ENCODE measurements around the gene SLC1A1.

DNA sequence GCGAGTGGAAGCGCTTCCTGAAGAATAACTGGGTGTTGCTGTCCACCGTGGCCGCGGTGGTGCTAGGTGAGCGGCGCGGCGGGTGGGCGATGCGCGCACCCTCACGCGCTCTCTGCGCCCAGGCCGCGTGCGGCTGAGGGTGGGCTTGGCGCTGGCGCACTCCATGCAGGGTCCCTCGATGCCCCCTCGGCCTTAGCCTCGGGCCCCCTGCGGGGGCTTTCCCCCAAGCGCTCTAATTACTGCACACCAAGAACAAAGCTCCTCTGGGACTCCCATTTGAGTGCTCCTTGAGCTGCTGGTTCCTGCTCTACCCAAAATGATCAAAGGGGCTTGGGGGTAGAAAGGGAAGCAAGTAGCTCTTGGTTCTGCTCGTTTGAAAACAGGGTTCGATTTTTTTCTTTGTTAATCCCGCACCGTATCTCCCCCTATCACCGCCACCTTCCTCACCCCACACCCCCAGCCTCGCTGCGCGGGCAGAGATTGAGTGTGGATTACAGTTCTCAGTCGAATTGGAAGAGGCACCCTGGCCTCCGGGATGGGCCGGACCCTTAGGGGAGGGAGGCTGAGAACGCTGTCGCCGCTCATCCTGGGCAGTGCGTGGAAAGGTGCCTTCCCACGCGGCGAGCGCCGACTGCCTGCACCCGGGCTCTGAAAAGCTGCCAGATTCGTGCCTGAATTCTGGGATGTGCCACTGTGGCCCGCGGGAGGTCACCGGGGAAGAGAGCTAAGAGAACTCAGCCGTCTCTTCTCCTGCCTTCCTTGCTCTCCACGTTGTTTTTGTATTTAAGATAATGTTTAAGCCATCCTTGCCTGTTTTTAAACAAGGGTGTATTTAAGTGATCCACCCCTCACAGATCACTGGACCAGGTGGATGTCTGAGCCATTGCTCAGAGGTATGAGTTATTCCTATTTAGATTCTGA, 697 bp downstream of the SLC1A1 start:
- TF ChIP-seq, protein P1, sequence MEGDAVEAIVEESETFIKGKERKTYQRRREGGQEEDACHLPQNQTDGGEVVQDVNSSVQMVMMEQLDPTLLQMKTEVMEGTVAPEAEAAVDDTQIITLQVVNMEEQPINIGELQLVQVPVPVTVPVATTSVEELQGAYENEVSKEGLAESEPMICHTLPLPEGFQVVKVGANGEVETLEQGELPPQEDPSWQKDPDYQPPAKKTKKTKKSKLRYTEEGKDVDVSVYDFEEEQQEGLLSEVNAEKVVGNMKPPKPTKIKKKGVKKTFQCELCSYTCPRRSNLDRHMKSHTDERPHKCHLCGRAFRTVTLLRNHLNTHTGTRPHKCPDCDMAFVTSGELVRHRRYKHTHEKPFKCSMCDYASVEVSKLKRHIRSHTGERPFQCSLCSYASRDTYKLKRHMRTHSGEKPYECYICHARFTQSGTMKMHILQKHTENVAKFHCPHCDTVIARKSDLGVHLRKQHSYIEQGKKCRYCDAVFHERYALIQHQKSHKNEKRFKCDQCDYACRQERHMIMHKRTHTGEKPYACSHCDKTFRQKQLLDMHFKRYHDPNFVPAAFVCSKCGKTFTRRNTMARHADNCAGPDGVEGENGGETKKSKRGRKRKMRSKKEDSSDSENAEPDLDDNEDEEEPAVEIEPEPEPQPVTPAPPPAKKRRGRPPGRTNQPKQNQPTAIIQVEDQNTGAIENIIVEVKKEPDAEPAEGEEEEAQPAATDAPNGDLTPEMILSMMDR (conservative IDR thresholded peaks at IDR 0.05; ENCODE audit: low read depth in 2 of 2), result no peak
- TF ChIP-seq POLR2AphosphoS5 (IDR thresholded peaks at IDR 0.05; ENCODE audit: low read depth) (no peak), EZH2 (IDR thresholded peaks at IDR 0.05; ENCODE audit: low read depth, unreplicated experiment) (no peak), NANOG (IDR thresholded peaks at IDR 0.05; ENCODE audit: borderline replicate concordance) (no peak), JUNB (IDR thresholded peaks at IDR 0.05; ENCODE audit: unreplicated experiment) (no peak), STAT1 (IDR thresholded peaks at IDR 0.05; ENCODE audit: unreplicated experiment) (no peak), EZH2phosphoT487 (IDR thresholded peaks at IDR 0.05; ENCODE audit: unreplicated experiment) (no peak), CREB1 (CRISPR knock-in tag; IDR thresholded peaks at IDR 0.05; ENCODE audit: low read depth) (no peak)
- TF ChIP-seq, protein P2, sequence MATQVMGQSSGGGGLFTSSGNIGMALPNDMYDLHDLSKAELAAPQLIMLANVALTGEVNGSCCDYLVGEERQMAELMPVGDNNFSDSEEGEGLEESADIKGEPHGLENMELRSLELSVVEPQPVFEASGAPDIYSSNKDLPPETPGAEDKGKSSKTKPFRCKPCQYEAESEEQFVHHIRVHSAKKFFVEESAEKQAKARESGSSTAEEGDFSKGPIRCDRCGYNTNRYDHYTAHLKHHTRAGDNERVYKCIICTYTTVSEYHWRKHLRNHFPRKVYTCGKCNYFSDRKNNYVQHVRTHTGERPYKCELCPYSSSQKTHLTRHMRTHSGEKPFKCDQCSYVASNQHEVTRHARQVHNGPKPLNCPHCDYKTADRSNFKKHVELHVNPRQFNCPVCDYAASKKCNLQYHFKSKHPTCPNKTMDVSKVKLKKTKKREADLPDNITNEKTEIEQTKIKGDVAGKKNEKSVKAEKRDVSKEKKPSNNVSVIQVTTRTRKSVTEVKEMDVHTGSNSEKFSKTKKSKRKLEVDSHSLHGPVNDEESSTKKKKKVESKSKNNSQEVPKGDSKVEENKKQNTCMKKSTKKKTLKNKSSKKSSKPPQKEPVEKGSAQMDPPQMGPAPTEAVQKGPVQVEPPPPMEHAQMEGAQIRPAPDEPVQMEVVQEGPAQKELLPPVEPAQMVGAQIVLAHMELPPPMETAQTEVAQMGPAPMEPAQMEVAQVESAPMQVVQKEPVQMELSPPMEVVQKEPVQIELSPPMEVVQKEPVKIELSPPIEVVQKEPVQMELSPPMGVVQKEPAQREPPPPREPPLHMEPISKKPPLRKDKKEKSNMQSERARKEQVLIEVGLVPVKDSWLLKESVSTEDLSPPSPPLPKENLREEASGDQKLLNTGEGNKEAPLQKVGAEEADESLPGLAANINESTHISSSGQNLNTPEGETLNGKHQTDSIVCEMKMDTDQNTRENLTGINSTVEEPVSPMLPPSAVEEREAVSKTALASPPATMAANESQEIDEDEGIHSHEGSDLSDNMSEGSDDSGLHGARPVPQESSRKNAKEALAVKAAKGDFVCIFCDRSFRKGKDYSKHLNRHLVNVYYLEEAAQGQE (IDR thresholded peaks at IDR 0.05; ENCODE audit: unreplicated experiment), result no peak
- TF ChIP-seq, protein P3, sequence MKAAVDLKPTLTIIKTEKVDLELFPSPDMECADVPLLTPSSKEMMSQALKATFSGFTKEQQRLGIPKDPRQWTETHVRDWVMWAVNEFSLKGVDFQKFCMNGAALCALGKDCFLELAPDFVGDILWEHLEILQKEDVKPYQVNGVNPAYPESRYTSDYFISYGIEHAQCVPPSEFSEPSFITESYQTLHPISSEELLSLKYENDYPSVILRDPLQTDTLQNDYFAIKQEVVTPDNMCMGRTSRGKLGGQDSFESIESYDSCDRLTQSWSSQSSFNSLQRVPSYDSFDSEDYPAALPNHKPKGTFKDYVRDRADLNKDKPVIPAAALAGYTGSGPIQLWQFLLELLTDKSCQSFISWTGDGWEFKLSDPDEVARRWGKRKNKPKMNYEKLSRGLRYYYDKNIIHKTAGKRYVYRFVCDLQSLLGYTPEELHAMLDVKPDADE (IDR thresholded peaks at IDR 0.05), result no peak
